ENCODE results near the gene TTC36. TPM values are rescaled to one million over a fixed set of nuclear protein-coding genes. Genes with fewer than 3 reads are reported as not detected.
A peak's percentile ranks its signal among the peaks of the same experiment; 100 is the strongest.
"Not testable (repeated sequence)": the region's sequence is repeated elsewhere in the genome, so short reads cannot be mapped to it uniquely, and the experiment has no call there.

Gene TTC36
- polyA plus RNA-seq (2013) = 1.3 TPM

GRCh38 chr11:118527109-118527508 is at the start of gene TTC36:
TTC36 (plus strand) TSS chr11:118527474; CDS start chr11:118527495, 21 bp downstream.
- no CpG with 5 or more reads among the region's 3 CpGs for whole genome bisulfite sequencing (ENCODE audit: insufficient coverage)

GRCh38 chr11:118481238-118481637 is 46.0 kb upstream of the TTC36 start:
- POLR2A ChIA-PET; H3K27me3 ChIP-seq (replicated peaks in 2 of 5; ENCODE audit: control insufficient read depth in 4 of 5, insufficient read depth in 5 of 5, low read length in 4 of 5); H3K27ac ChIP-seq (ENCODE audit: insufficient read depth in 1 of 2, low read depth in 1 of 2, low read length in 2 of 2, poor library complexity in 1 of 2, severe bottlenecking in 2 of 2); H3K4me1 ChIP-seq (ENCODE audit: control extremely low read depth in 1 of 4, control insufficient read depth in 4 of 4, insufficient read depth in 4 of 4, low read length in 3 of 4); H3K9me3 ChIP-seq (ENCODE audit: control extremely low read depth in 1 of 5, control insufficient read depth in 4 of 5, insufficient read depth in 2 of 5, low read depth in 1 of 5, low read length in 4 of 5); DNase-seq; H3K4me3 ChIP-seq (ENCODE audit: control insufficient read depth in 1 of 7, extremely low read depth in 1 of 7, insufficient read depth in 4 of 7, low read depth in 2 of 7, low read length in 6 of 7): not testable (repeated sequence)
- CTCF ChIA-PET = interaction anchor here (1.2 to 1.7 kb wide), 2 partner anchors 9 to 18 kb away, joined by 3 to 4 read pairs; no protein-coding TSS in a partner anchor
- WGBS (ENCODE audit: insufficient coverage) = no CpG with 5 or more reads among the region's 1 CpG
- peaks cover 44 to 93% (median 63%) of the 10 kb centered on the region in 4 experiments for H3K36me3 ChIP-seq (ENCODE audit: control insufficient read depth in 4 of 4, insufficient read depth in 4 of 4, low read length in 3 of 4)

More at GRCh38 chr11:118527109-118527508, at the start of gene TTC36:
- Histone ChIP-seq H3K9me3 (ENCODE audit: control extremely low read depth in 1 of 5, control insufficient read depth in 4 of 5, insufficient read depth in 2 of 5, low read depth in 1 of 5, low read length in 4 of 5) (no peaks in the 10 kb centered on the region), H3K27ac (ENCODE audit: insufficient read depth in 1 of 2, low read depth in 1 of 2, low read length in 2 of 2, poor library complexity in 1 of 2, severe bottlenecking in 2 of 2) (no peak within 1 kb of the TSS), H3K4me1 (ENCODE audit: control extremely low read depth in 1 of 4, control insufficient read depth in 4 of 4, insufficient read depth in 4 of 4, low read length in 3 of 4) (peaks cover 13 to 82% (median 70%) of the 10 kb centered on the region in 4 experiments), H3K36me3 (ENCODE audit: control insufficient read depth in 4 of 4, insufficient read depth in 4 of 4, low read length in 3 of 4) (peaks cover 7 to 17% (median 9%) of the 10 kb centered on the region in 4 experiments), H3K27me3 (replicated peaks in 2 of 5; ENCODE audit: control insufficient read depth in 4 of 5, insufficient read depth in 5 of 5, low read length in 4 of 5) (no peaks in the 10 kb centered on the region), H3K4me3 (ENCODE audit: control insufficient read depth in 1 of 7, extremely low read depth in 1 of 7, insufficient read depth in 4 of 7, low read depth in 2 of 7, low read length in 6 of 7) (no peak within 1 kb of the TSS)
- ChIA-PET POLR2A (no interaction called here), CTCF (interaction anchor here (0.7 to 1.2 kb wide), 2 partner anchors 10 to 17 kb away, joined by 3 read pairs; no protein-coding TSS in a partner anchor)
- no peak for DNase-seq

- CTCF ChIA-PET = interaction anchor here (1.1 to 1.7 kb wide), 3 partner anchors 11 to 189 kb away, joined by 3 to 4 read pairs (median 3); no protein-coding TSS in a partner anchor
Observed at GRCh38 chr11:118484405-118484804, 42.9 kb upstream of the TTC36 start.

GRCh38 chr11:118485273-118485672 is 42.0 kb upstream of the TTC36 start:
- no peak overlapping the region for H3K27ac ChIP-seq (ENCODE audit: insufficient read depth in 1 of 2, low read depth in 1 of 2, low read length in 2 of 2, poor library complexity in 1 of 2, severe bottlenecking in 2 of 2)

More at GRCh38 chr11:118484405-118484804, 42.9 kb upstream of the TTC36 start:
- POLR2A ChIA-PET = no interaction called here
- no peak overlapping the region for H3K4me3 ChIP-seq (ENCODE audit: control insufficient read depth in 1 of 7, extremely low read depth in 1 of 7, insufficient read depth in 4 of 7, low read depth in 2 of 7, low read length in 6 of 7)
- H3K27ac ChIP-seq (ENCODE audit: insufficient read depth in 1 of 2, low read depth in 1 of 2, low read length in 2 of 2, poor library complexity in 1 of 2, severe bottlenecking in 2 of 2) = peak overlapping the region in 1 of 2 experiments; percentile 3
- no peaks in the 10 kb centered on the region for H3K4me1 ChIP-seq (ENCODE audit: control extremely low read depth in 1 of 4, control insufficient read depth in 4 of 4, insufficient read depth in 4 of 4, low read length in 3 of 4)
- H3K36me3 ChIP-seq (ENCODE audit: control insufficient read depth in 4 of 4, insufficient read depth in 4 of 4, low read length in 3 of 4) = peaks cover 32 to 85% (median 50%) of the 10 kb centered on the region in 4 experiments
- WGBS (ENCODE audit: insufficient coverage) = no CpG with 5 or more reads among the region's 3 CpGs
- DNase-seq = no peak
- H3K9me3 ChIP-seq (ENCODE audit: control extremely low read depth in 1 of 5, control insufficient read depth in 4 of 5, insufficient read depth in 2 of 5, low read depth in 1 of 5, low read length in 4 of 5) = no peaks in the 10 kb centered on the region
- no peaks in the 10 kb centered on the region for H3K27me3 ChIP-seq (replicated peaks in 2 of 5; ENCODE audit: control insufficient read depth in 4 of 5, insufficient read depth in 5 of 5, low read length in 4 of 5)

GRCh38 chr11:118488480-118489109 is 38.7 kb upstream of the TTC36 start:
- Histone ChIP-seq H3K4me1 (ENCODE audit: control extremely low read depth in 1 of 4, control insufficient read depth in 4 of 4, insufficient read depth in 4 of 4, low read length in 3 of 4) (no peaks in the 10 kb centered on the region), H3K27me3 (replicated peaks in 2 of 5; ENCODE audit: control insufficient read depth in 4 of 5, insufficient read depth in 5 of 5, low read length in 4 of 5) (no peaks in the 10 kb centered on the region), H3K27ac (ENCODE audit: insufficient read depth in 1 of 2, low read depth in 1 of 2, low read length in 2 of 2, poor library complexity in 1 of 2, severe bottlenecking in 2 of 2) (no peak overlapping the region), H3K9me3 (ENCODE audit: control extremely low read depth in 1 of 5, control insufficient read depth in 4 of 5, insufficient read depth in 2 of 5, low read depth in 1 of 5, low read length in 4 of 5) (no peaks in the 10 kb centered on the region), H3K36me3 (ENCODE audit: control insufficient read depth in 4 of 4, insufficient read depth in 4 of 4, low read length in 3 of 4) (peaks cover 32 to 86% (median 53%) of the 10 kb centered on the region in 4 experiments), H3K4me3 (ENCODE audit: control insufficient read depth in 1 of 7, extremely low read depth in 1 of 7, insufficient read depth in 4 of 7, low read depth in 2 of 7, low read length in 6 of 7) (no peak overlapping the region)
- peak; percentile 82 to 93 (median 88) for DNase-seq
- WGBS (ENCODE audit: insufficient coverage) = 3% methylated on average over 4 of the region's 7 CpGs
- ChIA-PET POLR2A (interaction anchor here (0.6 kb wide), 1 partner anchor 25 kb away, joined by 3 read pairs; no protein-coding TSS in a partner anchor), CTCF (interaction anchor here (0.6 to 2.1 kb wide), 23 partner anchors 9 to 342 kb away, joined by 3 to 8 read pairs (median 4); partner anchors contain the start of gene ATP5MG)

More at GRCh38 chr11:118485273-118485672, 42.0 kb upstream of the TTC36 start:
- Histone ChIP-seq H3K9me3 (ENCODE audit: control extremely low read depth in 1 of 5, control insufficient read depth in 4 of 5, insufficient read depth in 2 of 5, low read depth in 1 of 5, low read length in 4 of 5) (no peaks in the 10 kb centered on the region), H3K36me3 (ENCODE audit: control insufficient read depth in 4 of 4, insufficient read depth in 4 of 4, low read length in 3 of 4) (peaks cover 33 to 85% (median 51%) of the 10 kb centered on the region in 4 experiments), H3K4me1 (ENCODE audit: control extremely low read depth in 1 of 4, control insufficient read depth in 4 of 4, insufficient read depth in 4 of 4, low read length in 3 of 4) (no peaks in the 10 kb centered on the region), H3K27me3 (replicated peaks in 2 of 5; ENCODE audit: control insufficient read depth in 4 of 5, insufficient read depth in 5 of 5, low read length in 4 of 5) (no peaks in the 10 kb centered on the region), H3K4me3 (ENCODE audit: control insufficient read depth in 1 of 7, extremely low read depth in 1 of 7, insufficient read depth in 4 of 7, low read depth in 2 of 7, low read length in 6 of 7) (no peak overlapping the region)
- DNase-seq = peak; percentile 2 to 56 (median 51)
- CTCF ChIA-PET = interaction anchor here (1.0 to 1.7 kb wide), 5 partner anchors 37 to 190 kb away, joined by 3 to 5 read pairs (median 4); no protein-coding TSS in a partner anchor
- POLR2A ChIA-PET = interaction anchor here (0.6 kb wide), 1 partner anchor 81 kb away, joined by 3 read pairs; no protein-coding TSS in a partner anchor

GRCh38 chr11:118491041-118491440 is 36.2 kb upstream of the TTC36 start:
- no peaks in the 10 kb centered on the region for H3K4me1 ChIP-seq (ENCODE audit: control extremely low read depth in 1 of 4, control insufficient read depth in 4 of 4, insufficient read depth in 4 of 4, low read length in 3 of 4)
- H3K27me3 ChIP-seq (replicated peaks in 2 of 5; ENCODE audit: control insufficient read depth in 4 of 5, insufficient read depth in 5 of 5, low read length in 4 of 5) = no peaks in the 10 kb centered on the region
- no peaks in the 10 kb centered on the region for H3K9me3 ChIP-seq (ENCODE audit: control extremely low read depth in 1 of 5, control insufficient read depth in 4 of 5, insufficient read depth in 2 of 5, low read depth in 1 of 5, low read length in 4 of 5)
- peaks cover 26 to 89% (median 58%) of the 10 kb centered on the region in 4 experiments for H3K36me3 ChIP-seq (ENCODE audit: control insufficient read depth in 4 of 4, insufficient read depth in 4 of 4, low read length in 3 of 4)
- H3K27ac ChIP-seq (ENCODE audit: insufficient read depth in 1 of 2, low read depth in 1 of 2, low read length in 2 of 2, poor library complexity in 1 of 2, severe bottlenecking in 2 of 2) = peak overlapping the region in 1 of 2 experiments; percentile 14
- 100% methylated on average over 3 of the region's 4 CpGs for WGBS (ENCODE audit: insufficient coverage)
- ChIA-PET POLR2A (no interaction called here), CTCF (interaction anchor here (1.0 to 1.6 kb wide), 4 partner anchors 9 to 348 kb away, joined by 3 to 7 read pairs (median 4); no protein-coding TSS in a partner anchor)
- no peak overlapping the region for H3K4me3 ChIP-seq (ENCODE audit: control insufficient read depth in 1 of 7, extremely low read depth in 1 of 7, insufficient read depth in 4 of 7, low read depth in 2 of 7, low read length in 6 of 7)
- DNase-seq = no peak

GRCh38 chr11:118497831-118498230 is 29.4 kb upstream of the TTC36 start:
- POLR2A ChIA-PET = no interaction called here
- no peak overlapping the region for H3K4me3 ChIP-seq (ENCODE audit: control insufficient read depth in 1 of 7, extremely low read depth in 1 of 7, insufficient read depth in 4 of 7, low read depth in 2 of 7, low read length in 6 of 7)
- CTCF ChIA-PET = interaction anchor here (1.0 to 1.3 kb wide), 2 partner anchors 9 to 58 kb away, joined by 3 read pairs; no protein-coding TSS in a partner anchor
- 100% methylated on average over 1 of the region's 4 CpGs for WGBS (ENCODE audit: insufficient coverage)
- no peaks in the 10 kb centered on the region for H3K27me3 ChIP-seq (replicated peaks in 2 of 5; ENCODE audit: control insufficient read depth in 4 of 5, insufficient read depth in 5 of 5, low read length in 4 of 5)
- H3K4me1 ChIP-seq (ENCODE audit: control extremely low read depth in 1 of 4, control insufficient read depth in 4 of 4, insufficient read depth in 4 of 4, low read length in 3 of 4) = no peaks in the 10 kb centered on the region
- H3K27ac ChIP-seq (ENCODE audit: insufficient read depth in 1 of 2, low read depth in 1 of 2, low read length in 2 of 2, poor library complexity in 1 of 2, severe bottlenecking in 2 of 2) = no peak overlapping the region
- H3K9me3 ChIP-seq (ENCODE audit: control extremely low read depth in 1 of 5, control insufficient read depth in 4 of 5, insufficient read depth in 2 of 5, low read depth in 1 of 5, low read length in 4 of 5) = no peaks in the 10 kb centered on the region
- no peak for DNase-seq
- peaks cover 40 to 96% (median 63%) of the 10 kb centered on the region in 4 experiments for H3K36me3 ChIP-seq (ENCODE audit: control insufficient read depth in 4 of 4, insufficient read depth in 4 of 4, low read length in 3 of 4)

Measured in common myeloid progenitor, CD34-positive (primary cell).